Parathyroid adenoma (tissue), 2 donors: ENCODE results near the gene LAIR1.

Source experiments
- H2AFZ ChIP-seq: fragments of 300-600 bp; sonication (generic); one replicate; pipeline ENCODE4 v1.7.0; 2017; ENCODE audit warnings: antibody characterized with exemption, mild to moderate bottlenecking
- H3K27ac ChIP-seq: fragments of 300-600 bp; sonication (generic); one replicate; pipeline ENCODE4 v1.7.0; 2017
- H3K27me3 ChIP-seq: fragments of 300-600 bp; sonication (generic); one replicate; pipeline ENCODE4 v1.7.0; 2017; ENCODE audit warnings: low read length; ENCODE audit not compliant: control insufficient read depth, insufficient read depth
- H3K36me3 ChIP-seq: fragments of 300-600 bp; sonication (generic); one replicate; pipeline ENCODE4 v1.7.0; 2017; ENCODE audit warnings: low read length; ENCODE audit not compliant: control insufficient read depth, insufficient read depth
- H3K4me1 ChIP-seq: fragments of 300-600 bp; sonication (generic); one replicate; pipeline ENCODE4 v1.7.0; 2017; ENCODE audit warnings: control low read depth
- H3K4me2 ChIP-seq: fragments of 300-600 bp; sonication (generic); one replicate; pipeline ENCODE4 v1.7.0; 2017; ENCODE audit warnings: low read length
- H3K4me3 ChIP-seq: fragments of 300-600 bp; sonication (generic); one replicate; pipeline ENCODE4 v1.7.0; 2017; ENCODE audit warnings: low read depth, low read length
- H3K79me2 ChIP-seq: fragments of 300-600 bp; sonication (generic); one replicate; pipeline ENCODE4 v1.7.0; 2017; ENCODE audit warnings: control low read depth
- H3K9ac ChIP-seq: fragments of 300-600 bp; sonication (generic); one replicate; pipeline ENCODE4 v1.7.0; 2017; ENCODE audit warnings: mild to moderate bottlenecking
- H3K9me3 ChIP-seq: fragments of 300-600 bp; sonication (generic); one replicate; pipeline ENCODE4 v1.7.0; 2017; ENCODE audit warnings: low read length; ENCODE audit not compliant: control insufficient read depth
- TF ChIP-seq, protein P1 (sequence below): fragments of 300-600 bp; sonication (generic); IDR thresholded peaks from one replicate; pipeline ENCODE4 v1.7.0; 2017; ENCODE audit warnings: antibody characterized with exemption, mild to moderate bottlenecking
- donor health status: primary hyperparathyroidism.

The LAIR1 gene

DNA sequence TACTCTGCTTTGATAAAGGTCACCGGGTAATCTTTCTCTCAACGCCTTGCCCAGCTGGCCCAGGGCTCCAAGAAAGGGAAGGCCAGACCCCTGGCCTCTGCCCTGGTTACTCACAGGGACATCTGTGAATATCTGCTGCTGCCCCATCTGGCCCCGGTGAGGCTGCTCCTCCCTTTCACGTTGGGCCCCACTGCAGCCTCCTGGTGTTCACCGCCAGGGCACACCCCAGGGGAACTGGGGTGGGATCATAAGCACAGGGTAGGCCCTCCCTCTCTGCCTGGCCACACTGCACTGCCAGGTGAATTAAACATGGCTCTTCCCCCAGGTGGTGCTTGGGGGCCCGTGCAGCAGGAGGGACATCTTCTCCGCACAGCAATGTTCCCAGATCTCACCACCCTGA lies 12.7 kb downstream of the LAIR1 start:
- no peak overlapping the region for H3K4me3 ChIP-seq

DNA sequence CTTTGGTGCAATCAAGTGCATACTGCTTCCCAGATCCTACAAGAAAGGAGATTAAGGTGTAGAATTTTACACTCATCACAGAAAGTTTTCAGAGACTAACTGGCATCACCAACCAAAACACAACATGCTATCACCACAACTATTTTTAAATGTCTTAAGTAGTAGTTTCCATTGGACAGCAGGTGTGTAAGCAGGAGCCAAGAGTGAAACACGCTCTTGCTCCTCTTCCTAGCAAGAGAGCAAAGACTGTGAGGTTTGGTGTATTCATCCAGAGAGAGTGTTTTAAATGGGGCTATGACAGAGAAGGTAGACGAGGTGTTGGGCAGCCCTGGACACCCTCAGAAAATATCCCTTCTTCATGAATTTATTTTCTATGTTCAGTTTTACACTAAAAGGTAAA lies 13.3 kb downstream of the LAIR1 start:
- no peak overlapping the region for H3K27ac ChIP-seq
- TF ChIP-seq, protein P1, sequence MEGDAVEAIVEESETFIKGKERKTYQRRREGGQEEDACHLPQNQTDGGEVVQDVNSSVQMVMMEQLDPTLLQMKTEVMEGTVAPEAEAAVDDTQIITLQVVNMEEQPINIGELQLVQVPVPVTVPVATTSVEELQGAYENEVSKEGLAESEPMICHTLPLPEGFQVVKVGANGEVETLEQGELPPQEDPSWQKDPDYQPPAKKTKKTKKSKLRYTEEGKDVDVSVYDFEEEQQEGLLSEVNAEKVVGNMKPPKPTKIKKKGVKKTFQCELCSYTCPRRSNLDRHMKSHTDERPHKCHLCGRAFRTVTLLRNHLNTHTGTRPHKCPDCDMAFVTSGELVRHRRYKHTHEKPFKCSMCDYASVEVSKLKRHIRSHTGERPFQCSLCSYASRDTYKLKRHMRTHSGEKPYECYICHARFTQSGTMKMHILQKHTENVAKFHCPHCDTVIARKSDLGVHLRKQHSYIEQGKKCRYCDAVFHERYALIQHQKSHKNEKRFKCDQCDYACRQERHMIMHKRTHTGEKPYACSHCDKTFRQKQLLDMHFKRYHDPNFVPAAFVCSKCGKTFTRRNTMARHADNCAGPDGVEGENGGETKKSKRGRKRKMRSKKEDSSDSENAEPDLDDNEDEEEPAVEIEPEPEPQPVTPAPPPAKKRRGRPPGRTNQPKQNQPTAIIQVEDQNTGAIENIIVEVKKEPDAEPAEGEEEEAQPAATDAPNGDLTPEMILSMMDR = no peak

More for the DNA sequence above, 12.7 kb downstream of the LAIR1 start:
- no peaks in the 10 kb centered on the region for H3K36me3 ChIP-seq
- H3K79me2 ChIP-seq = no peaks in the 10 kb centered on the region
- no peak overlapping the region for H3K4me2 ChIP-seq
- no peaks in the 10 kb centered on the region for H3K4me1 ChIP-seq
- TF ChIP-seq, protein P1 = no peak
- no peak overlapping the region for H2AFZ ChIP-seq
- H3K9me3 ChIP-seq = no peaks in the 10 kb centered on the region
- H3K9ac ChIP-seq = no peak overlapping the region
- no peak overlapping the region for H3K27ac ChIP-seq
- H3K27me3 ChIP-seq = no peaks in the 10 kb centered on the region

DNA sequence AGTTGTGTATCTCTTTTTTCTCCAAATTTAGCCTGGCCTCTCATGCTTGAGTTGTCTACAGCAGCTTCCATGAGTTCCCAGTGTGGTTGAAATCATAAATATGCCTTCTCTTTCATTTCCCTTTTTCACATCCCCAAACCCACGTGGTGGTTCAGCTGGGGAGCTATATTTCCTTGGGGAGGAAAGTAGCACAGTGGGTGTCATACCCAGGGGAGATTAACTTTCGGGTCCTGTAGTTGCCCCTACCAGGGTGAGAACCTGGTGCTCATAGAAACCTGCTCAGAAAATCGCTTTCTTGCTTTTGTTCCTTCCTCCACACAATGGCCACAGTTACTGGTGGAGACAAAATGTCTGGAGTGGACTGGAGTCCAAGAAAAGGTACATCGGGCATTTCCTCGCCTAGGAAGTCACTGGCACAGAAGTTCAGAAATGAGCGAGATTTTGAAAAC lies 18.8 kb downstream of the LAIR1 start:
- Histone ChIP-seq H3K4me1 (no peaks in the 10 kb centered on the region), H3K79me2 (no peaks in the 10 kb centered on the region), H2AFZ (no peak overlapping the region), H3K4me2 (no peak overlapping the region), H3K9me3 (no peaks in the 10 kb centered on the region), H3K27ac (no peak overlapping the region), H3K4me3 (no peak overlapping the region), H3K36me3 (no peaks in the 10 kb centered on the region), H3K9ac (no peak overlapping the region), H3K27me3 (no peaks in the 10 kb centered on the region)
- TF ChIP-seq, protein P1 = no peak

More for the DNA sequence above, 13.3 kb downstream of the LAIR1 start:
- H3K9me3 ChIP-seq = no peaks in the 10 kb centered on the region
- H3K36me3 ChIP-seq = no peaks in the 10 kb centered on the region
- H3K4me1 ChIP-seq = no peaks in the 10 kb centered on the region
- H2AFZ ChIP-seq = no peak overlapping the region
- H3K27me3 ChIP-seq = no peaks in the 10 kb centered on the region
- no peak overlapping the region for H3K9ac ChIP-seq
- no peak overlapping the region for H3K4me3 ChIP-seq
- H3K79me2 ChIP-seq = no peaks in the 10 kb centered on the region
- H3K4me2 ChIP-seq = no peak overlapping the region

DNA sequence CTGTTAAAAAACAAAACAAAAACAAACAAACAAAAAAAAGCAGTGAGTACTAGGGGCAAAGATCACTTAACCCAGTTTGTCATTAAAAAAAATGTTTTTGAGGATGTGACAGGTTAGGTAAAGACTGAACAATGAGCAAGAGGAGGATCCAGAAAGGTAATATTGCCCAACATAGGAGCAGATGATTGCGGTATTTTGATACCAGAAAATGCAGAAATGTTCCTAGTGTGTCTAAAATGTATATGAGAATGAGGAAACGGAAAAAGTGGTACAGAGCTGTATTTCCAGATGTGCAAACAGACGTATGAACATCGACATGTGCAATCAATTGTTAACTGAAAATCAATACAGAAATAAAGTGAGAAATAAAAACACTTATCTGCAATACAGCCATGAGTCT lies 20.9 kb downstream of the LAIR1 start:
- Histone ChIP-seq H3K79me2 (no peaks in the 10 kb centered on the region), H3K4me2 (no peak overlapping the region), H3K9me3 (no peaks in the 10 kb centered on the region), H2AFZ (no peak overlapping the region), H3K4me3 (no peak overlapping the region), H3K36me3 (no peaks in the 10 kb centered on the region), H3K27ac (no peak overlapping the region), H3K27me3 (no peaks in the 10 kb centered on the region), H3K9ac (no peak overlapping the region), H3K4me1 (no peaks in the 10 kb centered on the region)
- TF ChIP-seq, protein P1 = no peak

DNA sequence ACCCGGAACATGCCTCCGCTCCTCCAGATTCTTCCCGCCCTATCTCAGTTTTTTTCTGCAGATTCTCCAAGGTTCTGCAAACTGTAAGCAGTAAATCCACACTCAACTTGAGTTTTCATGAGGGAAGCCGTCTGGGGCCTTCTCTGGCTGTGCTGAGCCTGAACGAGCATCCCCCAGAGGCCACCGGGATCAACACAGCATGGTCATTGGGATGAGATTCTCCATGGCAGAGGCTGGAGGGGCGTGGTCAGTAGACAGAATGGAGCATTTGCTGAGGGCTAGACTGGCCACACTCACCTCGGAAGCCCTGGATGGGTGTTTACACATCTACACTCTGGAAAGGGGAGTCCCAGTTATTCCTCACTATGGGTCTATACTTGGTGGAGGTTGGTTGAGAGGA lies 23.4 kb downstream of the LAIR1 start:
- no peaks in the 10 kb centered on the region for H3K9me3 ChIP-seq
- no peak overlapping the region for H3K4me3 ChIP-seq
- H3K79me2 ChIP-seq = no peaks in the 10 kb centered on the region
- no peaks in the 10 kb centered on the region for H3K27me3 ChIP-seq
- no peak overlapping the region for H2AFZ ChIP-seq
- H3K27ac ChIP-seq = no peak overlapping the region
- no peaks in the 10 kb centered on the region for H3K36me3 ChIP-seq
- no peaks in the 10 kb centered on the region for H3K4me1 ChIP-seq
- TF ChIP-seq, protein P1 = no peak
- no peak overlapping the region for H3K9ac ChIP-seq
- no peak overlapping the region for H3K4me2 ChIP-seq
